ENCODE measurements around the gene UQCR11. TPM values are rescaled to one million over a fixed set of nuclear protein-coding genes. Genes with fewer than 3 reads are reported as not detected.

The UQCR11 gene
- total RNA-seq, 2 donors from 2014 or later: 32.7 to 51.9 TPM

DNA sequence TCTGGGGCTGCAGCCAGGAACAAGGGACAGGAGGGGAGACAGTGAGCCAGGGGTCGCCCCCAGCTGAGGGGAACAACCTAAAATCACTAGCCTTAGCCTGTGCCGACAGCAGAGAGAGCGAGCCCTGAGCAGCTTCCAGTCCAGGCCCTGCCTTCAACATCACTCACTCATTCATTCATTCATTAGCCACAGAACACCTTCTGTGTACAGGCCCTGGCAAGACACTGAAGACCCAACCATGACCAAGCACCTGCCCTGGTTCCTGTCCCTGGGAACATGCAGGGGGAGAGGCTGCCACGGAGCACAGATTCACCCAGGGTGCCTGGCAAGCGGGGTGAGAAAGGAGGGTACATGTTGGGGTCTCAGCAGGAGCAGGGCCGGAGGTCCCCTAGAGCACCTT is 42.0 kb downstream of the UQCR11 start:
- H3K27ac ChIP-seq: no peak overlapping the region
- DNase-seq (ENCODE audit: low spot score) (no peak), ATAC-seq (ENCODE audit: insufficient number of reproducible peaks, low FRiP score, low read depth) (no peak)
- H3K36me3 ChIP-seq: no peaks in the 10 kb centered on the region
- no peaks in the 10 kb centered on the region for H3K27me3 ChIP-seq (replicated peaks; ENCODE audit: insufficient read depth)
- no peak overlapping the region for H3K4me3 ChIP-seq
- peaks cover 0 to 9% of the 10 kb centered on the region in 2 donors for H3K4me1 ChIP-seq (ENCODE audit: control insufficient read depth in 1 of 2, low read depth in 2 of 2)
- H3K9me3 ChIP-seq: no peaks in the 10 kb centered on the region
- TF ChIP-seq, protein P1, sequence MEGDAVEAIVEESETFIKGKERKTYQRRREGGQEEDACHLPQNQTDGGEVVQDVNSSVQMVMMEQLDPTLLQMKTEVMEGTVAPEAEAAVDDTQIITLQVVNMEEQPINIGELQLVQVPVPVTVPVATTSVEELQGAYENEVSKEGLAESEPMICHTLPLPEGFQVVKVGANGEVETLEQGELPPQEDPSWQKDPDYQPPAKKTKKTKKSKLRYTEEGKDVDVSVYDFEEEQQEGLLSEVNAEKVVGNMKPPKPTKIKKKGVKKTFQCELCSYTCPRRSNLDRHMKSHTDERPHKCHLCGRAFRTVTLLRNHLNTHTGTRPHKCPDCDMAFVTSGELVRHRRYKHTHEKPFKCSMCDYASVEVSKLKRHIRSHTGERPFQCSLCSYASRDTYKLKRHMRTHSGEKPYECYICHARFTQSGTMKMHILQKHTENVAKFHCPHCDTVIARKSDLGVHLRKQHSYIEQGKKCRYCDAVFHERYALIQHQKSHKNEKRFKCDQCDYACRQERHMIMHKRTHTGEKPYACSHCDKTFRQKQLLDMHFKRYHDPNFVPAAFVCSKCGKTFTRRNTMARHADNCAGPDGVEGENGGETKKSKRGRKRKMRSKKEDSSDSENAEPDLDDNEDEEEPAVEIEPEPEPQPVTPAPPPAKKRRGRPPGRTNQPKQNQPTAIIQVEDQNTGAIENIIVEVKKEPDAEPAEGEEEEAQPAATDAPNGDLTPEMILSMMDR (IDR thresholded peaks at IDR 0.05): no peak

DNA sequence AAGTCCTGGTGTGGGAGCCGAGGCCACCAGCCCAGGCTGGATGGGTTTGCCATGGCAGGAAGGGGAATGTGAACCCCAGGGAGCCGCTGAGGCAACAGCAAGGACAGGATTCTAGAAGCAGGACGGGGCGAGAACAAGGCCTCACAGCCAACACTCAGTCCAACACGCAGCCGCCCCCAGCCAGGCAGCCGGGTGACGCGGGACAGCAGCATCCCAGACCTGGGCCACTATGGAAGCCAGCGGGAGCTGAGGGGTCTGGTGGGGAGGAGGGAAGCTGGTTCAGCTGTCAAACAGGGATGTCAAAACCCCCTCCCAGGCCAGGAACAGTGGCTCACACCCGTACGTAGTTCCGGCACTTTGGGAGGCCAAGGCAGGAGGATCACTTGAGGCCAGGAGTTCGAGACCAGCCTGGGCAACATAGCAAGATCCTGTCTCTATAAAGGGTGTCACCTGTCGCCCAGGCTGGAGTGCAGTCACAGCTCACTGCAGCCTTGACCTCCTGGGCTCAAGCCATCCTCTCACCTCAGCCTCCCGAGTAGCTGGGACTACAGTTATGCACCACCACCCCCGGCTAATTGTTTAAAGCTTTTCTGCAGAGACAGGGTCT is 43.9 kb downstream of the UQCR11 start:
- H3K27me3 ChIP-seq (replicated peaks; ENCODE audit: insufficient read depth): no peaks in the 10 kb centered on the region
- no peaks in the 10 kb centered on the region for H3K36me3 ChIP-seq
- no peaks in the 10 kb centered on the region for H3K9me3 ChIP-seq
- H3K27ac ChIP-seq: no peak overlapping the region
- ATAC-seq (ENCODE audit: insufficient number of reproducible peaks, low FRiP score, low read depth): no peak
- peaks cover 0 to 6% of the 10 kb centered on the region in 2 donors for H3K4me1 ChIP-seq (ENCODE audit: control insufficient read depth in 1 of 2, low read depth in 2 of 2)
- no peak overlapping the region for H3K4me3 ChIP-seq
- TF ChIP-seq, protein P1 (IDR thresholded peaks at IDR 0.05): no peak
- no peak for DNase-seq (ENCODE audit: low spot score)

DNA sequence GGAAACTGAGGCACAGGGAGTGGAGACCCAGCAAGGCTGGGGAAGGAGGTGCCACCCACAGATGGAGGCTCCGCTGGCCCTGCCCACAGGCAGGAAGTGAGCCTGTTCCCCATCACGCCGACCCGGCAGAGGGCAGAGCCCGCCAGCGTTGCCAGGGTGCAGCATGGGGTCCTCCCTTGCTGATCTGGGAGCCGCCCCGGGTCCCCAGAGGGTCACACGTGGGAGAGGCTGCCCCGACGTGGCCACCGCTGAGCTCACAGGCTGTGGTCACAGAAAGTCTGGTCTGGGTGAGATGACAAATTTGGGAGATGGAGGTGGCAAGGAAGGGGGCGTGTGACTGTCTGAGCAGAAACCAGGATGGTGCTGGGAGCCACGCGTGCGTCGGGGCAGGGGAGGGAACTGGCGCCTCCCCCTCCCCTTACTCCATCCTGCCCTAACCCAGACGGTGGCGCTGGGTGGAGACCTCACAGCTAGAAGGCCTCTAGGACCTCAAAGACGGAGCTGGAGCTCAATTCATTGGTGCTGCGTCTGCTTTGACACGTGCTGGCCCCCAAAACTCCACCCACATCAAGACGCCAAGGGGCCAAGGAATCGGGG is 44.9 kb downstream of the UQCR11 start:
- no peaks in the 10 kb centered on the region for H3K9me3 ChIP-seq
- H3K36me3 ChIP-seq: no peaks in the 10 kb centered on the region
- no peak overlapping the region for H3K4me3 ChIP-seq
- H3K4me1 ChIP-seq (ENCODE audit: control insufficient read depth in 1 of 2, low read depth in 2 of 2): no peaks in the 10 kb centered on the region
- TF ChIP-seq, protein P1 (IDR thresholded peaks at IDR 0.05): no peak
- H3K27ac ChIP-seq: no peak overlapping the region
- DNase-seq (ENCODE audit: low spot score) (no peak), ATAC-seq (ENCODE audit: insufficient number of reproducible peaks, low FRiP score, low read depth) (no peak)
- H3K27me3 ChIP-seq (replicated peaks; ENCODE audit: insufficient read depth): no peaks in the 10 kb centered on the region

DNA sequence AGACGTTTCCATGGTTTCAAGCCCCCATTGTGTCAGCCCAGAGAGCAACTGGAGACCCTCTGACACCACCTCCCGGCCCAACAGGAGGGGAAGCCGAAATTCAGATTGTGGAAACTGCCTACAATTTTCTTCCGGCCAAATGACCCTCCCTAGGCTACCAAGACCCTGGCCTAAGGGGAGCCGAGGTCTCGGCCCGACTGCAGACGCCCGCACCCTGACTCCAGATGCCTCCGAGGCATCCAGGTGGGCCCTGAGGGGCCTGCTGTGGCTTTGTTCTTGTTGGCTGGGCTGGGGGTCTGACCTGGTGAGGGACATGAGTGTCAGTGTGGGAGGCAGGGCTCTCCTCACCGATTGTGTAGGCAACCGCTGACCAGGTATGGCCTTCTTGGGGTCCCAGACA is 46.7 kb downstream of the UQCR11 start:
- no peaks in the 10 kb centered on the region for H3K27me3 ChIP-seq (replicated peaks; ENCODE audit: insufficient read depth)
- no peaks in the 10 kb centered on the region for H3K9me3 ChIP-seq
- H3K36me3 ChIP-seq: no peaks in the 10 kb centered on the region
- no peak for ATAC-seq (ENCODE audit: insufficient number of reproducible peaks, low FRiP score, low read depth)
- no peak overlapping the region for H3K4me3 ChIP-seq
- H3K4me1 ChIP-seq (ENCODE audit: control insufficient read depth in 1 of 2, low read depth in 2 of 2): no peaks in the 10 kb centered on the region
- DNase-seq (ENCODE audit: low spot score): no peak
- no peak overlapping the region for H3K27ac ChIP-seq
- TF ChIP-seq, protein P1 (IDR thresholded peaks at IDR 0.05): no peak

DNA sequence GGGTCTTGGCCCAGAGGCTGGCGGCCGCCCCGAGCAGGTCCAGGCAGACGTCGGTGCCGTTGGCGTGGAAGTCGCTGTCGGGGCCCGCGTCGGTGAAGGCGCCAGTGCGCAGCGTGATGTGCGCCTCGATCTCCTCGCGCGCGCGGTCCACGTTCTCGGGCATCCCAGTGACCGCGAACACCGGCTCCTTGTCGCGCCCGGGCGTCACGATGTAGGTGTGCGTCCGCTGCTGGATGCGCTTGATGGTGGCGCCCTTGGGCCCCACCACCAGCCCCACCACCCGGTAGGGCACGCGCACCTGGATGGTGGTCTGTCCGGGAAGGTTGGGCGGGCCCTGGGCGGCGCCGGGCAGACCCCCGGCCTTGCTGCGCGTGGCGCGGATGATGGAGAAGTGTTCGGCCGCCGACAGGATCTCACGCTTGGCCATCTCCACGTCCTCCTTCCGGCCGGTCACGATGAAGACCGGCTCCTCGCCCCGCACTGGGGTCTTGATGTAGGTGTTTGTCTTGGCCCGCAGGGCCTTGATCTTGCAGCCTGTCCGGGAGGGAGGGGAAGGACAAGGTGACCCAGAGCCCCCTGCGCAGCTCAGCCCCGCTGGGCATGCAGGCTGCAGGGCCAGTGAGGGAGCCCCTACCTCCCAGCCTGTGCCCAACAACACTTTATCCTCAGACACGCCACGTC is 48.7 kb downstream of the UQCR11 start:
- no peaks in the 10 kb centered on the region for H3K9me3 ChIP-seq
- H3K36me3 ChIP-seq: no peaks in the 10 kb centered on the region
- ATAC-seq (ENCODE audit: insufficient number of reproducible peaks, low FRiP score, low read depth) (no peak), DNase-seq (ENCODE audit: low spot score) (no peak)
- TF ChIP-seq, protein P1 (IDR thresholded peaks at IDR 0.05): no peak
- no peaks in the 10 kb centered on the region for H3K27me3 ChIP-seq (replicated peaks; ENCODE audit: insufficient read depth)
- H3K27ac ChIP-seq: no peak overlapping the region
- no peak overlapping the region for H3K4me3 ChIP-seq
- H3K4me1 ChIP-seq (ENCODE audit: control insufficient read depth in 1 of 2, low read depth in 2 of 2): no peaks in the 10 kb centered on the region

Measured in thoracic aorta (tissue), 2 donors.